ENCODE data around the gene TET2. TPM values are rescaled to one million over a fixed set of nuclear protein-coding genes. Genes with fewer than 3 reads are reported as not detected.

The TET2 gene
- total RNA-seq, 1 donor from 2014 or later = 30.0 TPM

GRCh38 chr4:105126311-105127169 lies 20.1 kb upstream of the TET2 start:
- H3K9me3 ChIP-seq = no peaks in the 10 kb centered on the region
- H3K4me1 ChIP-seq = no peaks in the 10 kb centered on the region
- H3K4me3 ChIP-seq = no peak overlapping the region
- no peaks in the 10 kb centered on the region for H3K36me3 ChIP-seq
- intact Hi-C loops (cut with DNase I) = loop anchor here (5.0 kb wide), 1 partner anchor 496 kb away; no protein-coding TSS in a partner anchor
- DNase-seq (no peak), ATAC-seq (no peak)
- H3K27me3 ChIP-seq = no peaks in the 10 kb centered on the region
- no peak for TF ChIP-seq CTCF (IDR thresholded peaks at IDR 0.05)
- H3K27ac ChIP-seq = no peak overlapping the region

GRCh38 chr4:105127170-105127445 lies 19.6 kb upstream of the TET2 start:
- Histone ChIP-seq H3K4me1 (no peaks in the 10 kb centered on the region), H3K27ac (no peak overlapping the region), H3K4me3 (no peak overlapping the region), H3K9me3 (no peaks in the 10 kb centered on the region), H3K27me3 (no peaks in the 10 kb centered on the region), H3K36me3 (no peaks in the 10 kb centered on the region)
- TF ChIP-seq CTCF (IDR thresholded peaks at IDR 0.05) = no peak
- ATAC-seq = no peak
- DNase-seq = no peak
- intact Hi-C loops (cut with DNase I) = loop anchor here (5.0 kb wide), 1 partner anchor 495 kb away; no protein-coding TSS in a partner anchor

- TF ChIP-seq CTCF (IDR thresholded peaks at IDR 0.05) = no peak
- no peaks in the 10 kb centered on the region for H3K27me3 ChIP-seq
- intact Hi-C loops (cut with DNase I) = loop anchor here (5.0 kb wide), 1 partner anchor 494 kb away; no protein-coding TSS in a partner anchor
- H3K4me1 ChIP-seq = no peaks in the 10 kb centered on the region
- no peaks in the 10 kb centered on the region for H3K9me3 ChIP-seq
- no peak overlapping the region for H3K4me3 ChIP-seq
- ATAC-seq (no peak), DNase-seq (no peak)
- no peak overlapping the region for H3K27ac ChIP-seq
- H3K36me3 ChIP-seq = no peaks in the 10 kb centered on the region
Measured at GRCh38 chr4:105128208-105128607, 18.5 kb upstream of the TET2 start.

- H3K9me3 ChIP-seq = no peaks in the 10 kb centered on the region
- ATAC-seq = no peak
- DNase-seq = no peak
- H3K4me3 ChIP-seq = no peak overlapping the region
- no peaks in the 10 kb centered on the region for H3K27me3 ChIP-seq
- intact Hi-C loops (cut with DNase I) = loop anchor here (5.0 kb wide), 1 partner anchor 493 kb away; no protein-coding TSS in a partner anchor
- no peaks in the 10 kb centered on the region for H3K36me3 ChIP-seq
- H3K27ac ChIP-seq = no peak overlapping the region
- no peak for TF ChIP-seq CTCF (IDR thresholded peaks at IDR 0.05)
- no peaks in the 10 kb centered on the region for H3K4me1 ChIP-seq
Measured at GRCh38 chr4:105129286-105130040, 17.2 kb upstream of the TET2 start.

GRCh38 chr4:105130945-105131344 lies 15.7 kb upstream of the TET2 start:
- DNase-seq (no peak), ATAC-seq (no peak)
- no peak overlapping the region for H3K27ac ChIP-seq
- no peaks in the 10 kb centered on the region for H3K9me3 ChIP-seq
- no peaks in the 10 kb centered on the region for H3K36me3 ChIP-seq
- H3K4me1 ChIP-seq = no peaks in the 10 kb centered on the region
- H3K27me3 ChIP-seq = no peaks in the 10 kb centered on the region
- no peak overlapping the region for H3K4me3 ChIP-seq
- intact Hi-C loops (cut with DNase I) = no loop called here
- no peak for TF ChIP-seq CTCF (IDR thresholded peaks at IDR 0.05)

Measured in upper lobe of right lung (tissue), 1 donor.